RWPE1 (cell line): Measurements from ENCODE around the gene RTN4IP1.

ENCODE experiments used
- CTCF ChIA-PET: fragments of 350-600 bp; sonication (Branson Sonifier 250); formaldehyde crosslinking; extraction: SDS; loops from one replicate; lab custom pipeline; 2021; lab: Yijun Ruan, JAX
- POLR2A ChIA-PET: fragments of 400-600 bp; formaldehyde crosslinking; extraction: SDS; loops from one replicate; lab custom pipeline; 2020; ENCODE audit warnings: antibody characterized with exemption; ENCODE audit not compliant: low non-redundant PET; lab: Yijun Ruan, JAX
- DNase-seq: peaks from one replicate; pipeline ENCODE4 v3.0.0; 2012; ENCODE audit warnings: low spot score
- H3K27ac ChIP-seq: fragments of 450-650 bp; 2 replicates; pipeline ENCODE4 v1.5.1; 2017
- CTCF ChIP-seq: fragments of 450-650 bp; conservative IDR thresholded peaks from 2 replicates; pipeline ENCODE4 v1.5.1; 2017; ENCODE audit warnings: low read depth, mild to moderate bottlenecking

RTN4IP1 gene

GRCh38 chr6:106666282-106667021 lies 37.2 kb upstream of the RTN4IP1 start:
- no peak overlapping the region for H3K27ac ChIP-seq
- DNase-seq: no peak
- ChIA-PET POLR2A (no interaction called here), CTCF (no interaction called here)
- no peak for TF ChIP-seq CTCF

- DNase-seq: no peak
- TF ChIP-seq CTCF: no peak
- ChIA-PET POLR2A (no interaction called here), CTCF (no interaction called here)
- H3K27ac ChIP-seq: no peak overlapping the region
These were observed 33.2 kb upstream of the RTN4IP1 start for GRCh38 chr6:106662458-106662857.

GRCh38 chr6:106659859-106660258 lies 30.6 kb upstream of the RTN4IP1 start:
- CTCF ChIA-PET: interaction anchor here (0.8 kb wide), 1 partner anchor 20 kb away, joined by 8 read pairs; no protein-coding TSS in a partner anchor
- no peak for TF ChIP-seq CTCF
- H3K27ac ChIP-seq: no peak overlapping the region
- POLR2A ChIA-PET: no interaction called here
- DNase-seq: no peak

- CTCF ChIA-PET: interaction anchor here (0.6 kb wide), 1 partner anchor 40 kb away, joined by 3 read pairs; no protein-coding TSS in a partner anchor
- POLR2A ChIA-PET: no interaction called here
- no peak for TF ChIP-seq CTCF
- no peak for DNase-seq
- H3K27ac ChIP-seq: no peak overlapping the region
These were observed 29.2 kb upstream of the RTN4IP1 start for GRCh38 chr6:106658469-106658868.

- no peak overlapping the region for H3K27ac ChIP-seq
- CTCF ChIA-PET: interaction anchor here (0.5 kb wide), 1 partner anchor 33 kb away, joined by 3 read pairs; no protein-coding TSS in a partner anchor
- POLR2A ChIA-PET: no interaction called here
- DNase-seq: no peak
- TF ChIP-seq CTCF: no peak
These were observed 19.5 kb upstream of the RTN4IP1 start for GRCh38 chr6:106648651-106649308.

- no peak for DNase-seq
- CTCF ChIA-PET: no interaction called here
- TF ChIP-seq CTCF: no peak
- H3K27ac ChIP-seq: no peak overlapping the region
- POLR2A ChIA-PET: interaction anchor here (0.6 kb wide), 1 partner anchor 10 kb away, joined by 3 read pairs; no protein-coding TSS in a partner anchor
These were observed 13.8 kb upstream of the RTN4IP1 start for GRCh38 chr6:106643061-106643460.
